Gastrocnemius medialis (tissue), 4 donors: Measurements from ENCODE around the gene CMBL. TPM values are rescaled to one million over a fixed set of nuclear protein-coding genes. Genes with fewer than 3 reads are reported as not detected.

Source experiments
- ATAC-seq, 2 donors: fragments of 150-250 bp; one replicate each; pipeline ENCODE4 v1.9.1; 2016
- DNase-seq, 2 donors: peaks; one replicate each; pipeline ENCODE4 v3.0.0-alpha.2; 2019
- H3K27ac ChIP-seq, 4 donors: fragments of 200-600 bp; sonication (generic); 1 replicate in 1 of 4; 2 replicates in 3 of 4; pipeline ENCODE4 v1.5.1; 2016 to 2018; ENCODE audit warnings: mild to moderate bottlenecking in 2 of 4, moderate library complexity in 1 of 4
- H3K27me3 ChIP-seq, 3 donors: fragments of 200-600 bp; sonication (generic) in 2 of 3; 1 replicate in 1 of 3; 2 replicates in 2 of 3; pipeline versions ENCODE4 v1.5.1 to v1.6.0; 2016 to 2019; ENCODE audit warnings: mild to moderate bottlenecking in 1 of 3, moderate library complexity in 1 of 3
- H3K36me3 ChIP-seq, 2 donors: fragments of 200-600 bp; sonication (generic) in 1 of 2; one replicate each; pipeline ENCODE4 v1.5.1; 2017 to 2018
- H3K4me1 ChIP-seq, 2 donors: fragments of 200-600 bp; sonication (generic) in 1 of 2; one replicate each; pipeline ENCODE4 v1.5.1; 2016 to 2017; ENCODE audit warnings: mild to moderate bottlenecking in 2 of 2
- H3K4me3 ChIP-seq, 4 donors: fragments of 200-600 bp; sonication (generic) in 3 of 4; 1 replicate in 1 of 4; 2 replicates in 3 of 4; pipeline ENCODE4 v1.5.1; 2016 to 2019; ENCODE audit warnings: mild to moderate bottlenecking in 2 of 4
- H3K9me3 ChIP-seq, 3 donors: fragments of 200-600 bp; sonication (generic) in 2 of 3; 1 replicate in 1 of 3; 2 replicates in 2 of 3; pipeline ENCODE4 v1.5.1; 2016 to 2019
- POLR2A ChIP-seq, 2 donors: fragments of 450-650 bp; IDR thresholded peaks; one replicate each; pipeline ENCODE4 v1.6.1; 2017; ENCODE audit warnings: antibody characterized with exemption in 2 of 2, mild to moderate bottlenecking in 2 of 2, moderate library complexity in 2 of 2
- in situ Hi-C, 4 donors: fragments of 200-750 bp; cut with MboI; loops; one replicate each; pipeline versions ENCODE4 v1.15.0 to v1.8.0; 2017; ENCODE audit warnings: low sequenced_read_pairs in 4 of 4
- intact Hi-C: fragments of 100-400 bp; cut with DNase I; formaldehyde crosslinking; loops from one replicate; pipeline ENCODE4 v1.15.1; 2023; ENCODE audit warnings: low total_unique reads
- total RNA-seq, 4 donors: library from RNA; depleted of rRNA; stranded (reverse); fragments of >200 nt; gene quantifications; one replicate each; pipeline versions ENCODE4 v1.1.0 to v1.2.3, GENCODE V29; 2016
- TF ChIP-seq, protein P1 (sequence below), 5 experiments: fragments of 450-650 bp in 3 of 5; fragments of 200-600 bp in 2 of 5; sonication (generic) in 2 of 5; IDR thresholded peaks in 4 of 5; conservative IDR thresholded peaks in 1 of 5; 1 replicate in 4 of 5; 2 replicates in 1 of 5; pipeline ENCODE4 v1.5.1; 2016 to 2019; ENCODE audit warnings: antibody characterized with exemption in 5 of 5, mild to moderate bottlenecking in 3 of 5, moderate library complexity in 3 of 5

Gene CMBL
- total RNA-seq, 4 donors from 2014 or later: 7.8 to 46.7 (median 35.6) TPM

DNA sequence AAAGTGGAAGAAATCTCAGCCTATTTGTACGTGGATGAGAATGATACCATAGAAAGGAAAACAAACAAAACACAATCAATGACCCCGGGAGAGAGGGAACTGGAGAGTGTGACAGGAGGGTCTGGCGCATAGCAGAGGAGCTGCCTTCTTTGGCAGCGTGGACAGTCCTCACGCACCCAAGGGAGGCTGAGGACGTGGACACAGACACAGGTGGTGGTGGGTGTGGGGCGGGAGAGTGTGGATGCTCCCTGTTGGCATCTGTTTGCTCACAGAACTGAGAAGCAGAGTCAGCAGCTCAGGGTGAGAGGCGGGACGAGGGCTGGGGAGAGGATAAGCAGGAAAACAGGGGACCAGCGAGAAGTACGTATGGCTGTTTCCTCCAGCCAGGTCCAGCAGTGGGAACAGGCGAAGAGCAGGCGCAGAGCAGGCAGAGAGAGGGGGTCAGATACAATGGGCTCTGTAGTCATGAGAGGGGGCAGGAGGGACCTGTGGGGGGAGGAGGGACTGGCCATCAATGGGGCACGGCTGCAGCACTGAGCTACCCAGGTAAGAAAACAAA, 10.0 kb downstream of the CMBL start:
- intact Hi-C loops: no loop called here
- ATAC-seq: no peak

DNA sequence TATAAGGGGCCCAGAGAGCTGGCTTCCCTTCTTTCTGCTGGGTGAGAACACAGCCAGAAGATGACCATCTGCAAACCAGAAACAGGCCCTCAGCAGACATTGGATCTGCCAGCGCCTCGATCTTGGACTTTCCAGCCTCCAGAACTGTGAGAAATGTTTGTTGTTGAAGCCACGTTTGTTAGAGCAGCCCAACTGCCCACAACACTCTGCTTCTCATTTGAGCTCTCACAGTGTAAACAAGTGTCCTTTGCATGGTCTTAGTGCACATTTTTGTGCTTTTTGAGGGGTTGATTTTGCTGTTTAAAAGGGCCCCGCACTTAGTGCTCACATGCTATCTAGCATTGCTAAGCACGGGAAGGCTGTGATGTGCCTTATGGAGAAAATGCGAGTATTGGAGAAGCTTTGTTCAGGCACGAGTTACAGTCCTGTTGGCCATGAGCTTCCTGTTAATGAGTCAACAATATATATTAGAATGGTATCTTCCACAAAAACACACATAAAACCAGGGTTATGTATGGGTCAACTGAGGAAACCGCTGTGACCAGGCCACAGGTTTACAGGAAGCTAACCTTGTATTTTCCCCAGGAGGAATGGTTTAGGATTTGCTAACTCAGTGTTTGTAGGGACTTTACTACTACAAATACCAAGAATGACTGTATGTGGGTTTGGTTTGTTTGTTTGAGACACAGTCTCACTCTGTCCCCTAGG, 11.9 kb downstream of the CMBL start:
- in situ Hi-C loops (loop anchor here in 3 of 4 donors (25.0 kb wide), 3 partner anchors 117 to 342 kb away; no protein-coding TSS in a partner anchor), intact Hi-C loops (no loop called here)
- H3K27me3 ChIP-seq: no peaks in the 10 kb centered on the region
- peak overlapping the region; percentile 91 to 98 (median 96) for H3K27ac ChIP-seq
- peaks cover 0 to 6% of the 10 kb centered on the region in 2 donors for H3K36me3 ChIP-seq
- ATAC-seq (no peak), DNase-seq (no peak)
- peaks cover 7 to 27% of the 10 kb centered on the region in 2 donors for H3K4me1 ChIP-seq
- no peak for TF ChIP-seq POLR2A (IDR thresholded peaks at IDR 0.05)
- TF ChIP-seq, protein P1, sequence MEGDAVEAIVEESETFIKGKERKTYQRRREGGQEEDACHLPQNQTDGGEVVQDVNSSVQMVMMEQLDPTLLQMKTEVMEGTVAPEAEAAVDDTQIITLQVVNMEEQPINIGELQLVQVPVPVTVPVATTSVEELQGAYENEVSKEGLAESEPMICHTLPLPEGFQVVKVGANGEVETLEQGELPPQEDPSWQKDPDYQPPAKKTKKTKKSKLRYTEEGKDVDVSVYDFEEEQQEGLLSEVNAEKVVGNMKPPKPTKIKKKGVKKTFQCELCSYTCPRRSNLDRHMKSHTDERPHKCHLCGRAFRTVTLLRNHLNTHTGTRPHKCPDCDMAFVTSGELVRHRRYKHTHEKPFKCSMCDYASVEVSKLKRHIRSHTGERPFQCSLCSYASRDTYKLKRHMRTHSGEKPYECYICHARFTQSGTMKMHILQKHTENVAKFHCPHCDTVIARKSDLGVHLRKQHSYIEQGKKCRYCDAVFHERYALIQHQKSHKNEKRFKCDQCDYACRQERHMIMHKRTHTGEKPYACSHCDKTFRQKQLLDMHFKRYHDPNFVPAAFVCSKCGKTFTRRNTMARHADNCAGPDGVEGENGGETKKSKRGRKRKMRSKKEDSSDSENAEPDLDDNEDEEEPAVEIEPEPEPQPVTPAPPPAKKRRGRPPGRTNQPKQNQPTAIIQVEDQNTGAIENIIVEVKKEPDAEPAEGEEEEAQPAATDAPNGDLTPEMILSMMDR (IDR thresholded peaks at IDR 0.05 in 4 of 5, conservative IDR thresholded peaks at IDR 0.05 in 1 of 5): no peak
- H3K9me3 ChIP-seq: no peaks in the 10 kb centered on the region
- H3K4me3 ChIP-seq: no peak overlapping the region

More for the DNA sequence above, 10.0 kb downstream of the CMBL start:
- no peak for TF ChIP-seq POLR2A (IDR thresholded peaks at IDR 0.05)
- TF ChIP-seq, protein P1 (IDR thresholded peaks at IDR 0.05 in 4 of 5, conservative IDR thresholded peaks at IDR 0.05 in 1 of 5): no peak
- Histone ChIP-seq H3K4me1 (peaks cover 13 to 30% of the 10 kb centered on the region in 2 donors), H3K27ac (peak overlapping the region; percentile 91 to 98 (median 96)), H3K27me3 (no peaks in the 10 kb centered on the region), H3K9me3 (no peaks in the 10 kb centered on the region), H3K36me3 (peaks cover 0 to 6% of the 10 kb centered on the region in 2 donors), H3K4me3 (no peak overlapping the region)
- in situ Hi-C loops: loop anchor here in 3 of 4 donors (25.0 kb wide), 3 partner anchors 115 to 340 kb away; no protein-coding TSS in a partner anchor
- DNase-seq: no peak

DNA sequence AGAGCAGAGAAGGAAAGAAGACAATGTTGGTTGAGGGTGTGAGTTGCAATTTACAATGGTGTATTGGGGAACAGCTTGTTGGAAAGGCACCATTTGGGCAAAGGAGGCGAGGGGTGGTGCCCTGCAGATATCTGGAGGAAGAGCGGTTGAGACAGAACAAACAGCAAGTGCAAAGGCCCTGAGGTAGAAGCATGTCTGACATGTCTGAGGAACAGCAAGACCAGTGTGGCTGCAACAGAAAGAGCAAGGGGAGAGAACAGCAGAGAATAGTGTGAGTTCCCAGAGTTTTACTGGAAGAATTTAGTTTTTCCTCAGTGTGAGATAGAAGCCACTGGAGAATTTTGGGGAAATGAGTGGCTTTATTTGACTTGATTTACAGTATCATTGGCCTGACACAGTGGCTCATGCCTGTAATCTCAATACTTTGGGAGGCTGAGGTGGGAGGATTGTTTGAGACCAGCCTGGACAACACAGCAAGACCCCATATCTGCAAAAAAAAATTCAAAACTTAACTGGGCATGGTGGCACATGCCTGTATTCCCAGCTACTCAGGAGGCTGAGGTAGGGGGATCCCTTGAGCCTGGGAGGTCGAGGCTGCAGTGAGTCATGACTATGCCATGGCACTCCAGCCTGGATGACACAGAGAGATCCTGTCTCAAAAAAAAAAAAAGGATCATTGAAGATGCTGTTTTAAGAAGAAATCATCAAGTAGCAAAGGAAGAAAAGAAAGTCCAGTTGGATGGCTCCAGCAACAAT, 13.6 kb downstream of the CMBL start:
- ATAC-seq (no peak), DNase-seq (no peak)
- Histone ChIP-seq H3K36me3 (no peaks in the 10 kb centered on the region), H3K27me3 (no peaks in the 10 kb centered on the region), H3K9me3 (no peaks in the 10 kb centered on the region), H3K4me1 (peaks cover 14 to 30% of the 10 kb centered on the region in 2 donors), H3K4me3 (no peak overlapping the region), H3K27ac (peak overlapping the region; percentile 91 to 100 (median 96))
- TF ChIP-seq, protein P1 (IDR thresholded peaks at IDR 0.05 in 4 of 5, conservative IDR thresholded peaks at IDR 0.05 in 1 of 5): no peak
- no peak for TF ChIP-seq POLR2A (IDR thresholded peaks at IDR 0.05)
- intact Hi-C loops (no loop called here), in situ Hi-C loops (loop anchor here in 3 of 4 donors (25.0 kb wide), 3 partner anchors 118 to 343 kb away; no protein-coding TSS in a partner anchor)

DNA sequence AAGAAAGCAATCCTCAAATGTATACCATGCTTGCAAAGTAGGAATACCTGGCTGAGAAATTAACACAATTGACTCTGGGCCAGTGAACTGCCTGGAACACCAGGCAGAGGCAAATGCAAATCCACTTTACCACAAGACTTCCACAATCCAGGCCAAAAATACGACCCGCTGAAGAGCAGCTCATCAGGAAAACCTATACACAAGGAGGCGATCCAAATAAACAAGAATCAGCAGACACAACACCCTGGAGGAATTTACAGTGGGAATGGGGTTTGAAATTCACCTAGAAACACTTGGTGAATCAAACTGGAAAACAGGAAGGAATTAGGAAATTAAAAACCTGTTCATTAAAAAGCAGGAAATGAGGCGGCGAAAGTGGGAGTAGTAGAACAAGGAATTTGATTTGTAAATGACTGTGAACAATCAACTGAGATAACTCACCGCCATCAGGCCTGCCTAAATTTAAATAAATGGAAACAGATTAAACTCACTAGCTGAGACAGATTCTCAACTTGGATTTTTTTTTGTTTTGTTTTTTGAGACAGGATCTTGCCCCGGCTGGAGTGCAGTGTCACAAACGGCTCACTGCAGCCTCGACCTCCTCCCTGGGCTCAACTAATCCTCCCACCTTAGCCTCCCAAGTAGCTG, 15.9 kb downstream of the CMBL start:
- Histone ChIP-seq H3K4me1 (peaks cover 26 to 41% of the 10 kb centered on the region in 2 donors), H3K27me3 (no peaks in the 10 kb centered on the region), H3K36me3 (no peaks in the 10 kb centered on the region), H3K27ac (peak overlapping the region; percentile 91 to 100 (median 96)), H3K9me3 (no peaks in the 10 kb centered on the region), H3K4me3 (no peak overlapping the region)
- in situ Hi-C loops (loop anchor here in 3 of 4 donors (25.0 kb wide), 3 partner anchors 120 to 345 kb away; no protein-coding TSS in a partner anchor), intact Hi-C loops (no loop called here)
- ATAC-seq (no peak), DNase-seq (no peak)
- TF ChIP-seq, protein P1 (IDR thresholded peaks at IDR 0.05 in 4 of 5, conservative IDR thresholded peaks at IDR 0.05 in 1 of 5): no peak
- no peak for TF ChIP-seq POLR2A (IDR thresholded peaks at IDR 0.05)
